MV-4-11 (cell line): ENCODE measurements around the gene F8A2.
A peak's percentile ranks its signal among the peaks of the same experiment; 100 is the strongest.
"Not testable (repeated sequence)": the region's sequence is repeated elsewhere in the genome, so short reads cannot be mapped to it uniquely, and the experiment has no call there.

Experiments
- DNase-seq: peaks from one replicate; lab custom pipeline; 2025; lab: John Stamatoyannopoulos, UW

The F8A2 gene

DNA sequence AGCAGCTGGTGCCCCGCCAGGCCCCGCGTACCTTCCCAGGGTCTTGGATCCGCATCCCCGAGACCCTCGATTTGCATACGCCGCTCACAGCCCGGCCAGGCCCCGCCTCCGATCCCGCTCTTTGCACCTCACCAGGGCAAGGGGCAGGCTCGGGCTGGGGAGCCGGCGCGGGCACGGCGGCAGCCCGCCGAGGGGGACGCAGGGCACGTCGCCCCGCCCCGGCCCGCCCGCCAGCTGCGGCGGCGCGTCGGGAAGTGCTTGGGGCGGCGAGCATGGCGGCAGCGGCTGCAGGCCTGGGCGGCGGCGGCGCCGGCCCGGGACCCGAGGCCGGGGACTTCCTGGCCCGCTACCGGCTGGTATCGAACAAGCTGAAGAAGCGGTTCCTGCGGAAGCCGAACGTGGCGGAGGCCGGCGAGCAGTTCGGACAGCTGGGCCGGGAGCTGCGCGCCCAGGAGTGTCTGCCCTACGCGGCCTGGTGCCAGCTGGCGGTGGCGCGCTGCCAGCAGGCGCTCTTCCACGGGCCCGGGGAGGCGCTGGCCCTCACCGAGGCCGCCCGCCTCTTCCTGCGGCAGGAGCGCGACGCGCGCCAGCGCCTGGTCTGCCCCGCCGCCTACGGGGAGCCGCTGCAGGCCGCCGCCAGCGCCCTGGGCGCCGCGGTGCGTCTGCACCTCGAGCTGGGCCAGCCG is at the start of gene F8A2:
Gene F8A2, plus strand, starts transcription at position 253 of the 686 bp plus-strand sequence. Its CDS starts 20 bp downstream, at position 273.
- not testable (repeated sequence) for DNase-seq

DNA sequence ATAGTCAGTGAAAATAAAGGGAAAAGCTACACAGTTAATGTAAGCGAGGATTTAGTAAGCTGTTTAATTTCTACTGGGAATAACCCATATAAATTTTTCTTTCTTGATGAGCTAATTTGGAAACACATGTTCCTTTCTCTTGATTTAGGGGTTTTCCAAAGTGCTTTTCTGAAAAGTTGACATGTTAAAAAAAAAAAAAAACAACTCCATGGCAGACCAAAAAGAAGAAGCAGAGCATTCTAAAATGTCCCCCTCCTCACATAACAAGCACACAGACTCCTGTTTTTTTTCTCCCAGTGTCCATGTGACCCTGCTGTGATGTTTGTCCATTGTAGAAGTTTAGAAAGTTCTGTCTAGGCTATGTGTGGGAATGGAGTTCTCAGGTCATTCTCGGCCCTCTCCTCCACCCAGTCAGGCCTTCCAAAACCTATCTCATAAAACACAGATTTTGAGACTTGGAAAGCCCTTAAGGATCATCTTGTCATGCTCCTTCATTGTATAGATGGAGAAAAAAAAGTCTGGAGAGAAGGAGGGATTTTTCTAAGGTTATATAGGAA is 48.3 kb upstream of the F8A2 start:
- no peak for DNase-seq

DNA sequence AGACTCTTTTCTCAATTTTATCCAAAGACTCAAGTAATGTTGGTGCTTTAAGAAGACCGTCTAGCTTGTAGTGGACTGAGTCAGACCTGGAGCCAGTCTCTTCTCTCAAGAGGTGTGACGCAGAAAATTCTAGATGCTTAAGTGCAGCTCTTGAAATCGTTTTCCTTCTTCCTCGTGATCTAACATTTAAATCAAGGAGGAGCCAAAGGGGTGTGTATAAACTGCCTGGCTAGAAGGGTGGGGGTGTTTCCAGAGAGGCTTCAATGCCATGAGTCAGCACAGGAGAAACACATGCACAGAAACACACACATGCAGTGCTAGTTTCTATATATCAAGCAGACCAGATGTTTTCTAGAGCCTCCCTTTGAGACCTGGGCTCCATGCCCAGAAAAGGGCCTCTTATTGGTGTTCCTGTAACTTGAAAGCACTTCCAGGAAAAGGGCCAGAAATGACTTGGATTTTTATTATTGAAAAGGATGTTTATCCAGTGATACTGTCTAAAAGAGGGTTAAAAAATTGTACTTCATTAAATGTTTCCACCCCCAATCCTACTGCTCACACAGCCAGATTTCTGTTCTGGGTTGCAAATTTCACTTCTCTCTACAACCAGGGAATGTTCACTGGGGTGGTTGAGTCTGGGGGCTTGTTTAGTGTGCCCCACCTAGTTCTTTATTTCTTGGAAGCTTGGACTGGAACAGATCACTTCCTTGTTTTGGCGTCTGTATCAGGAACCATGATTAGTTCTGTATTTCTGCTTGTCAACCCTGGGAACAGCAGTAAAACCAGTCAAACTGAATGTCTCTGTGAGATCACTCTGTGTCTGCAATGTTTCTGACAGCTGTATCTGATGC is 47.2 kb upstream of the F8A2 start, which contains the start of gene CLIC2:
Gene CLIC2, minus strand, starts transcription at position 129 of the 851 bp plus-strand sequence. CDS start 187 bp downstream, outside the sequence.
- DNase-seq, result peak; percentile 31

DNA sequence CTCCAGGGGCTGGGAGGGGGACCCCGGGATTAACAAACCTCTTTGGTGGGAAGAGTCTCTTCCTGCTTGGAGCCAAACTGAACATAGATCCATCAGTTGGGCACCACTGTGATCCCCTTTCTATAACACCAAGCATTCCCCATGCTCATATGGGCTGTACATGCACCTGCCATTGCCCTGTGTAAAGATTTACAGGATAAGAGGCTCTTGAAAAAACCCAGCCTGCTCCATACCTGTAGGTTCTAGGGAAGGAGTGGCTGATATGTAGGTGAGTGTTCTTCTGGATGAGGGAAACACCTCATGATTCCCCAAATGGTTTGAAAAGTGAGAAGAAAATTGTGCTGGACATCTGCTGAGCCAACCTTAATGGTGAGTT is 46.6 kb upstream of the F8A2 start:
- not testable (repeated sequence) for DNase-seq

DNA sequence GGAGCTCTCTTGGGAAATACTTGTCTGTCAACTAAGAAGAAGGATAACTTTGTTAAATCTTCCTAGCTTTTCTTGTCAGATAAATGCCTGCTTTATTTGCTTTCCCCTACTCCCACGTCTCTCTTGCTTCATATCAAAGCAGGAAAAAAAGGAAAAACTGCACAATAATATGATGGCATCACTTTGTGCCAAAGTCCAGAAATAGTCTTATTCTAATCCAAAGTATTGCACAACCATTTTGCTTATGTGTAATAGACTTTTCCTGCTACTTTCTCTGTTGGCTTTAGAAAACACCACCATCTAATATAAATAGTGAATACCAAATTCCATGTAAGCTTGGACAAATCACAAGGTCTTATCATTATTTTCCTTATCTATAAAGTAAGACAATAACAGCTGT is 36.2 kb upstream of the F8A2 start:
- DNase-seq, result not testable (repeated sequence)

DNA sequence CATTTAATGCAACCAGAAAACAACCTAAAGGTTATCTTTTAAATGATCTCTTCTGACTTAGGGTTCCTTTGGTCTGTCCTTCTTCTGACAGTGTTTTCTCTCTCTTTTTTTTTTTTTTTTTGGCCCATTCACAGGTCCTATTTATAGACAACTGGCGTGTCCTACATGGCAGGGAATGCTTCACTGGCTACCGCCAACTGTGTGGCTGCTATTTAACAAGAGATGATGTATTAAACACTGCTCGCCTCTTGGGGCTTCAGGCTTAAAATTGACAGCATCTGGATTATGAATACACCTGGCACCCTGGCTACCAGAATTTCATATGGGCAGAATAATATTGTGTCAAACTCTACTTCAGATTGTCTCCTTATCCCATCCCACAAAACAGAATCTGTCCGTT is 32.4 kb upstream of the F8A2 start:
- DNase-seq, result not testable (repeated sequence)

DNA sequence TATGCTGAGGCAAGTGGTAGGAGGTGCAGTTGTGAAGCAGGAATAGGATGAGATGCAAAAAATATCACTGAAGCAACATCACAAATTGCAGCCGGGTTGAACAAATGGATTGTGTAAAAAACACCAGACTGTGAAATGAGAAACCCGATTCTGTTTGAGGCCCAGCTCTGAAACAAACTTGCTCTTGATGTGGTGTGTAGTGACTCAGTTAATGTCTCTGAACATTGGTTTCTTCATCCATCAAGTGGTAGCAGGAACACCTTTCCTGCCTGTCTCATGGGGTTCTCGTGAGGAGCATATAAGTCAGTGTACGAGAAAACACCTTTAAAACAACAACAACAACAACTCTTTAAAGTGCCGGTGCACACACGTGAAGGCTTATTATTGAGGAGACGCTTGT is 18.2 kb upstream of the F8A2 start:
- DNase-seq, result not testable (repeated sequence)

DNA sequence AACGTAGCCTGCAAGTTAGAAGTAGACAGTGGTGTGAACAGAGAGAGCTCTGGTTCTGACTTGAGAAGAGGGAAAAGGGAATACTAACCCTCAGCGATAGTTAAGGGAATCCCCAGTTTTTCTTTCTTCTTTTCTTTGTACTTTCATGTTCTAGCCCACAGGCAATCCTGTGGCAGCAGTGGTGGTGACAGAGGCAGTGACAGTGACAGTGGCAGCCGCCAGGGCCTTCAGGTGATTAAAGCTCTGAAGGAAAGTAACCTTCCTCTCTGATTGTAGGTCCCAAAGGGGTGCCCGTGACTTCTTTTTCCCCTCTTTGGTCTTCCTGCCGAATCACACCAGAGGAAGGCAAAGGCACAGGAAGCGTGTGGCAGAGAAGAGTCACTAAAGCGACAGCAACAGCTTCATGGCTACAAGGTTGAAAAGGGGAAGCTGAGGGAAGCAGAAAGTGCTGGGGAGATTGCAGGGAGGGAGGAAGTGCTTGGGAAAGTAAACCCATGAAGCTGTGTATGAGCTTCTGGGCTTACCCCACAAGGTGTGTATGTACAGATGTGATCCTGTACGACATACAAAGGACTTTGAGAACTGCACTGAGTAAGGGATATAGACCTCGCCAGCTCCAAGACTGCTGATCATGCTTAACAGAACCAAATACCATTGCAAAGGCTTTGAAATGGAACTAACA is 8.0 kb upstream of the F8A2 start:
- not testable (repeated sequence) for DNase-seq

DNA sequence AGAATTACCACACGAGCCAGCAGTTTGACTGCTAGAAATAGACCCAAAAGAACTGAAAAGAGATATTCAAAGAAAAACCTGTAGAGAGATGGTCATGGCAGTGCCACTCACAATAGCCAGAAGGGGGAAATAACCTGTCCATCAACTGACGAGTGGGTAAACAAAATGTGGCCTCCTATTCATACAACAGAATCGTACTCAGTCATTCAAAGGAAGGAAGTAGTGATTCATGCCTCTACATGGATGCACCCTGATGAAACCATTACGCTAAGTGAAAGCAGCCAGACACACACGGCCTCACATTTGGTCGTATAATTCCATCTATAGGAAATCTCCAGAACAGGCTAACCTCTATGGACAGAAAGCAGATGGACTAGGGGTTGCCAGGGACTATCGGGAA is 2.1 kb upstream of the F8A2 start:
- DNase-seq, result not testable (repeated sequence)

DNA sequence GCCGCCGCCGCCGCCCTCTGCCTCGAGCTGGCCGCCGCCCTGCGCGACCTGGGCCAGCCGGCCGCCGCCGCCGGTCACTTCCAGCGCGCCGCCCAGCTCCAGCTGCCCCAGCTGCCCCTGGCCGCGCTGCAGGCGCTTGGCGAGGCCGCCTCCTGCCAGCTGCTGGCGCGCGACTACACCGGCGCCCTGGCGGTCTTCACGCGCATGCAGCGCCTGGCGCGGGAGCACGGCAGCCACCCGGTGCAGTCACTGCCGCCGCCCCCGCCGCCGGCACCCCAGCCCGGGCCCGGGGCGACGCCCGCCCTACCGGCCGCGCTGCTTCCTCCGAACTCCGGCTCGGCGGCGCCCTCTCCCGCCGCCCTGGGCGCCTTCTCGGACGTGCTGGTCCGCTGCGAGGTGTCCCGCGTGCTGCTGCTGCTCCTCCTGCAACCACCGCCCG is 653 bp downstream of the F8A2 start:
- not testable (repeated sequence) for DNase-seq

DNA sequence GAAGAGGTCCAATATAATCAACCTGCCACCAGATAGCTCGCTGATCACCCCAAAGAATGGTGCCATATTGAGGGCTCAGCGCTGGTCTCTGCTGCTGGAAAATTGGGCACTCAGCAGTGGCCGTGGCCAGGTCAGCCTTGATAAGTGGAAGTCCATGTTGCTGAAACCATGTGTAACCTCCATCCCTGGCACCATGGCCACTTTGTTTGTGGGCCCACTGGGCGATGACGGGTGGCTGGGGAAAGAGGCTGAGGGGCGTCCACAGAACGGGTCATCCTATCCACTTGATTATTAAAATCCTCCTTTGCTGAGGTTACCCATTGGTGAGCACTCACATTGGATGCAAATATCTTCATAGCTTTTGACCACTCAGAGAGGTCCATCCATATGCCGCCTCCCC is 7.7 kb downstream of the F8A2 start:
- no peak for DNase-seq

DNA sequence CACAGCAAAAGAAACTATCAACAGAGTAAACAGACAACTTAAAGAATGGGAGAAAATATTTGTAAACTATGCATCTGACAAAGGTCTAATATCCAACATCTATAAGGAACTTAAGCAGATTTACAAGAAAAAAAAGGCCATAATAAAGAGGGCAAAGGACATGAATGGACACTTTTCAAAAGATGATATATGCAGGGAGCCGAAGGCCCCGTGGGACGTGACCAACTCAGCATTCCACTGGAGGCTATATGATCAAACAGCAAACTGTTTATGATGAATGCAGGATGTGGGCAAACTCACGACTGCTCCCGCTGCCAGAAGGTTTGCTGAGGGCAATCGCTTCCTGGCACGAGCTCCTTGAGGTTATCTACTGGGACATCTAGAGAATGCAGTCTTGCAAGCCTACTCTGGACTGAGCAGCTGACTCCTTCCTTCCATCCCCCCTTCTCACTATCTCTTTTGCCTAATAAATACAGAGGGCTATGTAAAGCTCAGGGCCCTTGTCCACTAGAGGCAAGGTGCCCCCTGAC is 12.9 kb downstream of the F8A2 start:
- DNase-seq, result not testable (repeated sequence)

DNA sequence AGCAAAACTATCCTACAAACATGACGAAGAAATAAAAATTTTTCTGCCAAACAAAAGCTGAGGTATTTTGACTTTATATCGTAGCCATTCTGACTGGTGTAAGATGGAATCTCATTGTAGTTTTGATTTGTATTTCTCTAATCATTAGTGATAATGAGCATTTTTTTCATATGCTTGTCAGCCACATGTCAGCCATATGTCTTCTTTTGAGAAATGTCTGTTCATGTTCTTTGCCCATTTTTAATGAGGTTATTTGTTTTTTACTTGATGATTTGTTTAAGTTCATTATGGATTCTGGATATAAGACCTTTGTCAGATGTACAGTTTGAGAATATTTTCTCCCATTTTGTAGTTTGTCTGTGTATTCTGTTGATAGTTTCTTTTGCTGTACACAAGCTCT is 24.5 kb downstream of the F8A2 start:
- DNase-seq, result no peak

DNA sequence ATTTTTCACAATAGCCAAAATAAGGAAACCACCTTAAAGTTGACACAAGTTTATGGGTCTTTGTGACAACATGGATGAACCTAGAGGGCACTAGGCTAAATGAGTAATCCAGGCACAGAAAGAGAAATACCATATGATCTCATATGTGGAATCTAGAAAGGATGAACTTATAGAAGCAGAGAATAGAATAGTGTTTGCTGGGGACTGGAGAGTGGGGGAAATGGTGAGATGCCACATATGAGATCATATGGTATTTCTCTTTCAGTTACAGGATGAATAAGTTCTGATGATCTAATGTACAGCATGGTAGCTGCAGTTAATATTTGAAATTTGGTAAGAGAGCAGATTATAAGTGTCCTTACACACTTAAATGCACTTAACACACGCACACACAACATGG is 35.9 kb downstream of the F8A2 start:
- DNase-seq, result no peak
